A673 (cell line): ENCODE data around the gene CDK15. TPM values are rescaled to one million over a fixed set of nuclear protein-coding genes. Genes with fewer than 3 reads are reported as not detected.

Experiments
- BruUV-seq: library from RNA; stranded (reverse); fragments of 400-500 nt; replicated peaks from 2 replicates; lab custom pipeline; 2021; lab: Mats Ljungman, UMichigan
- CTCF ChIA-PET: fragments of 300-600 bp; sonication (Branson Sonifier 250); formaldehyde crosslinking; loops from one replicate; lab custom pipeline; 2022; ENCODE audit warnings: antibody characterized with exemption; lab: Charles Lee
- POLR2A ChIA-PET: fragments of 300-600 bp; sonication (Branson Sonifier 250); formaldehyde crosslinking; loops from one replicate; lab custom pipeline; 2022; ENCODE audit warnings: antibody characterized with exemption; ENCODE audit not compliant: low non-redundant PET; lab: Charles Lee
- DNase-seq: peaks from one replicate; pipeline ENCODE4 v3.0.0-alpha.2; 2015; ENCODE audit warnings: low spot score
- H3K27ac ChIP-seq: fragments of 200-600 bp; sonication (generic); 2 replicates; pipeline ENCODE4 v1.5.1; 2016; ENCODE audit warnings: mixed run types, low read depth, mild to moderate bottlenecking, mixed read lengths, antibody characterized with exemption, low read length; ENCODE audit not compliant: poor library complexity, severe bottlenecking
- H3K27me3 ChIP-seq: fragments of 200-600 bp; sonication (generic); replicated peaks from 2 replicates; pipeline ENCODE4 v1.6.1; 2017; ENCODE audit warnings: mixed run types, low read depth, mild to moderate bottlenecking, mixed read lengths, antibody characterized with exemption, low read length; ENCODE audit not compliant: insufficient read depth, poor library complexity
- H3K36me3 ChIP-seq: fragments of 200-600 bp; sonication (generic); 2 replicates; pipeline ENCODE4 v1.6.1; 2016; ENCODE audit warnings: mixed run types, mild to moderate bottlenecking, mixed read lengths, antibody characterized with exemption, low read length; ENCODE audit not compliant: insufficient read depth, poor library complexity, severe bottlenecking
- H3K4me1 ChIP-seq: fragments of 200-600 bp; sonication (generic); 2 replicates; pipeline ENCODE4 v1.6.1; 2017; ENCODE audit warnings: mixed run types, mild to moderate bottlenecking, mixed read lengths, antibody characterized with exemption, low read length; ENCODE audit not compliant: insufficient read depth, poor library complexity, severe bottlenecking
- H3K4me3 ChIP-seq: fragments of 200-600 bp; sonication (generic); 2 replicates; pipeline ENCODE4 v1.5.1; 2016; ENCODE audit warnings: low read depth, mixed run types, mild to moderate bottlenecking, mixed read lengths, low read length; ENCODE audit not compliant: poor library complexity, severe bottlenecking
- H3K9me3 ChIP-seq: fragments of 200-600 bp; sonication (generic); 2 replicates; pipeline ENCODE4 v1.6.1; 2016; ENCODE audit warnings: mixed run types, low read depth, mild to moderate bottlenecking, mixed read lengths, antibody characterized with exemption, low read length; ENCODE audit not compliant: poor library complexity, severe bottlenecking
- EZH2 ChIP-seq: fragments of 200-600 bp; sonication (generic); IDR thresholded peaks from 2 replicates; pipeline ENCODE4 v1.6.1; 2017; ENCODE audit warnings: borderline replicate concordance, low read depth, mild to moderate bottlenecking, mixed read lengths, antibody characterized with exemption, low read length; ENCODE audit not compliant: poor library complexity, severe bottlenecking
- intact Hi-C: fragments of 100-400 bp; cut with micrococcal nuclease; formaldehyde crosslinking; loops from one replicate; pipeline ENCODE4 v1.10.0; 2022; ENCODE audit not compliant: unreplicated experiment
- total RNA-seq: library from RNA; stranded (reverse); gene quantifications from 2 replicates; pipeline ENCODE4 v1.2.3, GENCODE V29; 2021
- TF ChIP-seq, protein P1 (sequence below): fragments of 300-800, 200-600 bp; sonication (generic); conservative IDR thresholded peaks from 2 replicates; pipeline ENCODE4 v1.5.1; 2017; ENCODE audit warnings: low read depth, mild to moderate bottlenecking, antibody characterized with exemption, low read length, moderate library complexity, mixed read lengths

Gene CDK15
- total RNA-seq, 1 experiment from 2014 or later = 0.11 TPM

GRCh38 chr2:201906777-201907562 is 100.6 kb downstream of the CDK15 start:
- BruUV-seq = no TSS peak
- TF ChIP-seq EZH2 = no peak
- TF ChIP-seq, protein P1, sequence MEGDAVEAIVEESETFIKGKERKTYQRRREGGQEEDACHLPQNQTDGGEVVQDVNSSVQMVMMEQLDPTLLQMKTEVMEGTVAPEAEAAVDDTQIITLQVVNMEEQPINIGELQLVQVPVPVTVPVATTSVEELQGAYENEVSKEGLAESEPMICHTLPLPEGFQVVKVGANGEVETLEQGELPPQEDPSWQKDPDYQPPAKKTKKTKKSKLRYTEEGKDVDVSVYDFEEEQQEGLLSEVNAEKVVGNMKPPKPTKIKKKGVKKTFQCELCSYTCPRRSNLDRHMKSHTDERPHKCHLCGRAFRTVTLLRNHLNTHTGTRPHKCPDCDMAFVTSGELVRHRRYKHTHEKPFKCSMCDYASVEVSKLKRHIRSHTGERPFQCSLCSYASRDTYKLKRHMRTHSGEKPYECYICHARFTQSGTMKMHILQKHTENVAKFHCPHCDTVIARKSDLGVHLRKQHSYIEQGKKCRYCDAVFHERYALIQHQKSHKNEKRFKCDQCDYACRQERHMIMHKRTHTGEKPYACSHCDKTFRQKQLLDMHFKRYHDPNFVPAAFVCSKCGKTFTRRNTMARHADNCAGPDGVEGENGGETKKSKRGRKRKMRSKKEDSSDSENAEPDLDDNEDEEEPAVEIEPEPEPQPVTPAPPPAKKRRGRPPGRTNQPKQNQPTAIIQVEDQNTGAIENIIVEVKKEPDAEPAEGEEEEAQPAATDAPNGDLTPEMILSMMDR = no peak
- H3K4me1 ChIP-seq = no peaks in the 10 kb centered on the region
- no peaks in the 10 kb centered on the region for H3K36me3 ChIP-seq
- ChIA-PET POLR2A (no interaction called here), CTCF (no interaction called here)
- intact Hi-C loops = no loop called here
- DNase-seq = no peak
- H3K27ac ChIP-seq = no peak overlapping the region
- H3K27me3 ChIP-seq = no peaks in the 10 kb centered on the region
- H3K9me3 ChIP-seq = no peaks in the 10 kb centered on the region
- no peak overlapping the region for H3K4me3 ChIP-seq

DNA sequence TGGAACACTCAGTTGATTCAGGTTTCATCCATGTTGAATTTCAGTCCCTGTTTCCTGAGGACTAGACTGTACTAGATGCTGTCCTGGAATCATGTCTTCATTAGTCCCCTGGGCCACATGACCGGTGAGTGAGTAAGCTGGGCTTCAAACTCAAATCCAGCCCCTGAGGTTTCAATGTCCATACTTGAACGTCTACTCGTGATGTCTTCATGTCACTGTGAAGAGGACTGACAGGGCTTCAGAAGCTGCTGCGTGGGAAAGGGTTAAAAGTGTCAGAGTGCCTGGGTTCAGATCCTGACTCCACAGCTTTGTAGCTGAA is 101.2 kb downstream of the CDK15 start:
- Histone ChIP-seq H3K9me3 (no peaks in the 10 kb centered on the region), H3K36me3 (no peaks in the 10 kb centered on the region), H3K27me3 (no peaks in the 10 kb centered on the region), H3K27ac (no peak overlapping the region), H3K4me3 (no peak overlapping the region), H3K4me1 (no peaks in the 10 kb centered on the region)
- no peak for DNase-seq
- TF ChIP-seq, protein P1 = no peak
- no peak for TF ChIP-seq EZH2
- ChIA-PET POLR2A (no interaction called here), CTCF (no interaction called here)
- no TSS peak for BruUV-seq
- intact Hi-C loops = no loop called here

DNA sequence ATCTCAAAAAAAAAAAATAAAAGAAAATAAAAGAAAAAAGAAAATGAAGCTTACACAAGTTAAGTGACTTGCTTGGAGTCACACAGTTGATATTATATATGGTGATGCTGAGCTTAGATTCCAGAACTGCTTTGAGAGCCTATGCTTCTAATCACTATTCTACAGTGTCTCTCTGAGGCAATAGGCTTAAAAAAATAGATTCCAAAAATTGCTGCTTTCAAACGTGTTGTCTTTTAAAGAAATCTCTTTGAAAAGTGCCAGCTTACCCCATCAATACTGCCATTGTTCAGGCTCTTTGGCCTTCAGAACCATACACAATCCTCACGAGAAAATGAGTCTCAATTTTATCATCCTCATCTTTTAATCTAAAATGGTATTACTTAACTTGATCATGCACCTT is 102.6 kb downstream of the CDK15 start:
- ChIA-PET POLR2A (interaction anchor here (0.6 kb wide), 1 partner anchor 241 kb away, joined by 4 read pairs; no protein-coding TSS in a partner anchor), CTCF (no interaction called here)
- H3K4me3 ChIP-seq = no peak overlapping the region
- no peak overlapping the region for H3K27ac ChIP-seq
- DNase-seq = no peak
- BruUV-seq = no TSS peak
- no peaks in the 10 kb centered on the region for H3K36me3 ChIP-seq
- H3K9me3 ChIP-seq = no peaks in the 10 kb centered on the region
- TF ChIP-seq, protein P1 = no peak
- TF ChIP-seq EZH2 = no peak
- intact Hi-C loops = no loop called here
- no peaks in the 10 kb centered on the region for H3K27me3 ChIP-seq
- no peaks in the 10 kb centered on the region for H3K4me1 ChIP-seq
